Colonic mucosa (tissue), 4 donors: ENCODE measurements around the gene CDK4. TPM values are rescaled to one million over a fixed set of nuclear protein-coding genes. Genes with fewer than 3 reads are reported as not detected.

Source experiments
- DNase-seq: peaks from one replicate; pipeline ENCODE4 v3.0.0-alpha.2; 2020
- H3K27ac ChIP-seq: fragments of 200-600 bp; one replicate; pipeline ENCODE4 v1.8.0; 2021
- H3K27me3 ChIP-seq: fragments of 200-600 bp; one replicate; pipeline ENCODE4 v1.8.0; 2021
- H3K36me3 ChIP-seq: fragments of 200-600 bp; one replicate; pipeline ENCODE4 v1.8.0; 2021
- H3K4me1 ChIP-seq: fragments of 200-600 bp; one replicate; pipeline ENCODE4 v1.8.0; 2021; ENCODE audit warnings: mild to moderate bottlenecking
- H3K4me3 ChIP-seq: fragments of 200-600 bp; one replicate; pipeline ENCODE4 v1.8.0; 2021
- H3K9ac ChIP-seq, 2 donors: one replicate each; pipeline ENCODE4 v1.7.0; 2013; ENCODE audit warnings: control low read depth in 2 of 2, low read depth in 2 of 2, low read length in 2 of 2
- H3K9me3 ChIP-seq: fragments of 200-600 bp; one replicate; pipeline ENCODE4 v1.8.0; 2021
- CTCF ChIP-seq: fragments of 200-600 bp; IDR thresholded peaks from one replicate; pipeline ENCODE4 v1.8.0; 2022; ENCODE audit warnings: antibody characterized with exemption, mild to moderate bottlenecking
- intact Hi-C: fragments of 100-400 bp; cut with DNase I; formaldehyde crosslinking; loops from one replicate; pipeline ENCODE4 v1.14.1; 2022
- total RNA-seq, 2 donors: library from RNA; stranded (reverse); fragmentation: NEBNext Ultra II Directional in 1 of 2; extraction: Animal tissue kit (Norgen Biotek cat#: 25700) in 1 of 2; gene quantifications; one replicate each; pipeline ENCODE4 v1.2.1, GENCODE V29; 2021
- donor health status: healthy.
- donor health status: DM: no; HTN: no; CAD: no.
- donor health status: DM: no; HTN: no; CAD: no.

Gene CDK4
- total RNA-seq, 2 donors from 2014 or later = 45.7 to 121 TPM

GRCh38 chr12:57743769-57744168, 8.3 kb downstream of the CDK4 start:
- TF ChIP-seq CTCF = no peak
- Histone ChIP-seq H3K9me3 (no peaks in the 10 kb centered on the region), H3K9ac (no peak overlapping the region), H3K36me3 (no peaks in the 10 kb centered on the region), H3K4me3 (no peak overlapping the region), H3K27me3 (peaks cover 21% of the 10 kb centered on the region), H3K4me1 (no peaks in the 10 kb centered on the region), H3K27ac (no peak overlapping the region)
- DNase-seq = no peak
- intact Hi-C loops = no loop called here

- Histone ChIP-seq H3K36me3 (no peaks in the 10 kb centered on the region), H3K27me3 (peaks cover 38% of the 10 kb centered on the region), H3K27ac (peak overlapping the region; percentile 48), H3K9ac (no peak overlapping the region), H3K4me1 (peaks cover 5% of the 10 kb centered on the region), H3K9me3 (no peaks in the 10 kb centered on the region), H3K4me3 (peak overlapping the region; percentile 21)
- intact Hi-C loops = no loop called here
- TF ChIP-seq CTCF = no peak
- DNase-seq = peak; percentile 51
Measured at GRCh38 chr12:57741844-57742738, 10.0 kb downstream of the CDK4 start.

- Histone ChIP-seq H3K36me3 (no peaks in the 10 kb centered on the region), H3K9me3 (no peaks in the 10 kb centered on the region), H3K4me3 (peak overlapping the region; percentile 21), H3K4me1 (peaks cover 5% of the 10 kb centered on the region), H3K27ac (peak overlapping the region; percentile 48), H3K27me3 (peaks cover 45% of the 10 kb centered on the region), H3K9ac (peak overlapping the region in 1 of 2 donors; percentile 10)
- no peak for DNase-seq
- TF ChIP-seq CTCF = no peak
- intact Hi-C loops = no loop called here
Measured at GRCh38 chr12:57741413-57741789, 10.7 kb downstream of the CDK4 start.

- intact Hi-C loops = no loop called here
- peaks cover 5% of the 10 kb centered on the region for H3K4me1 ChIP-seq
- no peak overlapping the region for H3K27ac ChIP-seq
- H3K36me3 ChIP-seq = no peaks in the 10 kb centered on the region
- no peak for DNase-seq
- peaks cover 51% of the 10 kb centered on the region for H3K27me3 ChIP-seq
- no peak for TF ChIP-seq CTCF
- H3K4me3 ChIP-seq = peak overlapping the region; percentile 21
- no peaks in the 10 kb centered on the region for H3K9me3 ChIP-seq
- peak overlapping the region in 1 of 2 donors; percentile 10 for H3K9ac ChIP-seq
Measured at GRCh38 chr12:57740656-57741412, 11.3 kb downstream of the CDK4 start.

GRCh38 chr12:57739914-57740538, 12.1 kb downstream of the CDK4 start:
- Histone ChIP-seq H3K27ac (no peak overlapping the region), H3K9ac (no peak overlapping the region), H3K27me3 (peaks cover 58% of the 10 kb centered on the region), H3K36me3 (no peaks in the 10 kb centered on the region), H3K4me1 (peaks cover 5% of the 10 kb centered on the region), H3K9me3 (no peaks in the 10 kb centered on the region), H3K4me3 (no peak overlapping the region)
- DNase-seq = no peak
- TF ChIP-seq CTCF = no peak
- intact Hi-C loops = no loop called here
